Measurements from ENCODE around the gene SLC25A12.
A peak's percentile ranks its signal among the peaks of the same experiment; 100 is the strongest.

Gene SLC25A12

GRCh38 chr2:171807831-171808393 lies 86.1 kb downstream of the SLC25A12 start:
- Histone ChIP-seq H3K4ac (ENCODE audit: low read depth, low read length) (no peak overlapping the region), H3K4me3 (ENCODE audit: low read depth, low read length) (no peak overlapping the region)
- WGBS (ENCODE audit: extremely low coverage, insufficient coverage, insufficient read length) = no CpG with 5 or more reads among the region's 5 CpGs

DNA sequence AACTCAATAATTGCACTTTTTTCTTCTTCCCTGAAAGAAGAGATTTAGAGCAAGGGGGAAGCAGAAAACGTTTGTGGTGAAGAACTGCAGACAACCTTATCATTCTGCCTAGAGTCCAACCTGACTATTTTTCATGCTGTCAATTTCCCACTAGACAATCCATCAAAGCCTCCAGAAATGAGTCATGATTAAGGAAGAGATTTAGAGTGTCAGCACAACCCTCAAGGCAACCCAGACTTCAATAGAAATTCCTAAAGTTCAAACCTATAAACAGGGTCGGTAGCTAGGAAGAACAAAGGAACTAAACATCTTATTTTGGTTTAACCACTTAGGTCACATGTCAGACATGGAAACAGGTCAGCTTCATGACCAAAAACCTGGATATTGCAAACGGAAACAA lies 86.9 kb downstream of the SLC25A12 start:
- Histone ChIP-seq H3K14ac (ENCODE audit: low read length) (no peak overlapping the region), H3K4me3 (ENCODE audit: low read depth, low read length) (no peak overlapping the region), H4K91ac (ENCODE audit: low read depth, low read length) (no peak overlapping the region), H3K23ac (ENCODE audit: low read length) (no peak overlapping the region), H4K12ac (ENCODE audit: low read depth, low read length) (no peak overlapping the region), H3K18ac (ENCODE audit: low read length) (no peak overlapping the region), H3K79me1 (ENCODE audit: low read length) (peaks cover 2% of the 10 kb centered on the region), H3K4me1 (ENCODE audit: control insufficient read depth in 1 of 2, insufficient read depth in 2 of 2, low read length in 2 of 2) (peaks cover 0 to 2% of the 10 kb centered on the region in 2 experiments), H3K79me2 (ENCODE audit: control insufficient read depth, insufficient read depth, low read length, poor library complexity) (no peaks in the 10 kb centered on the region), H3K36me3 (ENCODE audit: control insufficient read depth in 1 of 2, insufficient read depth in 2 of 2, low read length in 2 of 2) (no peaks in the 10 kb centered on the region), H2BK12ac (ENCODE audit: low read length) (no peak overlapping the region), H3K9ac (ENCODE audit: low read length) (no peak overlapping the region), H4K8ac (ENCODE audit: low read depth, low read length) (no peak overlapping the region), H3K27me3 (ENCODE audit: insufficient read depth, low read length) (no peaks in the 10 kb centered on the region), H2AFZ (ENCODE audit: insufficient read depth, low read length, poor library complexity) (no peak overlapping the region), H2BK5ac (ENCODE audit: low read depth, low read length, poor library complexity) (no peak overlapping the region), H3K4ac (ENCODE audit: low read depth, low read length) (no peak overlapping the region), H2AK5ac (ENCODE audit: low read length) (no peak overlapping the region), H2BK120ac (ENCODE audit: insufficient read depth, low read length, poor library complexity) (no peak overlapping the region), H3K27ac (ENCODE audit: low read depth, low read length) (peak overlapping the region; percentile 49), H3K9me3 (ENCODE audit: insufficient read depth, low read depth, low read length) (no peaks in the 10 kb centered on the region), H3K4me2 (ENCODE audit: low read length) (no peak overlapping the region)
- DNase-seq = no peak
- no CpG with 5 or more reads among the region's 3 CpGs for WGBS (ENCODE audit: extremely low coverage, insufficient coverage, insufficient read length)

More at GRCh38 chr2:171807831-171808393, 86.1 kb downstream of the SLC25A12 start:
- Histone ChIP-seq H3K27ac (ENCODE audit: low read depth, low read length) (no peak overlapping the region), H4K12ac (ENCODE audit: low read depth, low read length) (no peak overlapping the region), H4K8ac (ENCODE audit: low read depth, low read length) (no peak overlapping the region), H3K36me3 (ENCODE audit: control insufficient read depth in 1 of 2, insufficient read depth in 2 of 2, low read length in 2 of 2) (no peaks in the 10 kb centered on the region), H2BK12ac (ENCODE audit: low read length) (no peak overlapping the region), H2AK5ac (ENCODE audit: low read length) (no peak overlapping the region), H2BK120ac (ENCODE audit: insufficient read depth, low read length, poor library complexity) (no peak overlapping the region), H3K79me1 (ENCODE audit: low read length) (peaks cover 2% of the 10 kb centered on the region), H3K4me2 (ENCODE audit: low read length) (peak overlapping the region; percentile 24), H3K9ac (ENCODE audit: low read length) (no peak overlapping the region), H2AFZ (ENCODE audit: insufficient read depth, low read length, poor library complexity) (no peak overlapping the region), H3K18ac (ENCODE audit: low read length) (no peak overlapping the region), H3K14ac (ENCODE audit: low read length) (no peak overlapping the region), H3K9me3 (ENCODE audit: insufficient read depth, low read depth, low read length) (no peaks in the 10 kb centered on the region), H3K4me1 (ENCODE audit: control insufficient read depth in 1 of 2, insufficient read depth in 2 of 2, low read length in 2 of 2) (peaks cover 0 to 2% of the 10 kb centered on the region in 2 experiments), H4K91ac (ENCODE audit: low read depth, low read length) (no peak overlapping the region), H3K27me3 (ENCODE audit: insufficient read depth, low read length) (no peaks in the 10 kb centered on the region), H3K79me2 (ENCODE audit: control insufficient read depth, insufficient read depth, low read length, poor library complexity) (no peaks in the 10 kb centered on the region), H2BK5ac (ENCODE audit: low read depth, low read length, poor library complexity) (no peak overlapping the region), H3K23ac (ENCODE audit: low read length) (no peak overlapping the region)
- peak; percentile 34 to 42 for DNase-seq

DNA sequence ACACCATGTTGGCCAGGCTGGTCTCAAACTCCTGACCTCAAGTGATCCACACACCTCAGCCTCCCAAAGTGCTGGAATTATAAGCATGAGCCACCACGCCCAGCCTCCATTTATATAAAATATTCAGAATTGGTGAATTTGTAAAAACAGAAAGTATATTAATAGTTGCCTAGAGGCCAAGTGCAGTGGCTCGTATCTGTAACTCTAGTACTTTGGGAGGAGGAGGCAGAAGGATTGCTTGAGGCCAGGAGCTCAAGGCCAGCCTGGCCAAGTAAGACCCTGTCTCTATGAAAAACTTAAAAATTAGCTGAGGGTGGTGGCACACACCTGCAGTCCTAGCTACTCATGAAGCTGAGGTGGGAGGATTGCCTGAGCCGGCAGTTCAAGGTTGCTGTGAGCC lies 89.6 kb downstream of the SLC25A12 start:
- Histone ChIP-seq H2BK5ac (ENCODE audit: low read depth, low read length, poor library complexity) (no peak overlapping the region), H4K12ac (ENCODE audit: low read depth, low read length) (no peak overlapping the region), H3K9ac (ENCODE audit: low read length) (no peak overlapping the region), H3K79me2 (ENCODE audit: control insufficient read depth, insufficient read depth, low read length, poor library complexity) (no peaks in the 10 kb centered on the region), H3K79me1 (ENCODE audit: low read length) (peaks cover 2% of the 10 kb centered on the region), H4K8ac (ENCODE audit: low read depth, low read length) (no peak overlapping the region), H3K4me2 (ENCODE audit: low read length) (no peak overlapping the region), H3K27ac (ENCODE audit: low read depth, low read length) (no peak overlapping the region), H3K36me3 (ENCODE audit: control insufficient read depth in 1 of 2, insufficient read depth in 2 of 2, low read length in 2 of 2) (no peaks in the 10 kb centered on the region), H3K4ac (ENCODE audit: low read depth, low read length) (no peak overlapping the region), H3K14ac (ENCODE audit: low read length) (no peak overlapping the region), H2BK120ac (ENCODE audit: insufficient read depth, low read length, poor library complexity) (no peak overlapping the region), H2AK5ac (ENCODE audit: low read length) (no peak overlapping the region), H3K18ac (ENCODE audit: low read length) (no peak overlapping the region), H3K4me1 (ENCODE audit: control insufficient read depth in 1 of 2, insufficient read depth in 2 of 2, low read length in 2 of 2) (peaks cover 0 to 2% of the 10 kb centered on the region in 2 experiments), H4K91ac (ENCODE audit: low read depth, low read length) (no peak overlapping the region), H2AFZ (ENCODE audit: insufficient read depth, low read length, poor library complexity) (no peak overlapping the region), H3K27me3 (ENCODE audit: insufficient read depth, low read length) (no peaks in the 10 kb centered on the region), H3K23ac (ENCODE audit: low read length) (no peak overlapping the region), H3K9me3 (ENCODE audit: insufficient read depth, low read depth, low read length) (no peaks in the 10 kb centered on the region), H2BK12ac (ENCODE audit: low read length) (no peak overlapping the region), H3K4me3 (ENCODE audit: low read depth, low read length) (no peak overlapping the region)
- WGBS (ENCODE audit: extremely low coverage, insufficient coverage, insufficient read length) = no CpG with 5 or more reads among the region's 3 CpGs
- no peak for DNase-seq

GRCh38 chr2:171803757-171804156 lies 90.3 kb downstream of the SLC25A12 start:
- Histone ChIP-seq H3K14ac (ENCODE audit: low read length) (no peak overlapping the region), H2AK5ac (ENCODE audit: low read length) (no peak overlapping the region), H3K36me3 (ENCODE audit: control insufficient read depth in 1 of 2, insufficient read depth in 2 of 2, low read length in 2 of 2) (no peaks in the 10 kb centered on the region), H3K23ac (ENCODE audit: low read length) (no peak overlapping the region), H2BK5ac (ENCODE audit: low read depth, low read length, poor library complexity) (no peak overlapping the region), H3K27ac (ENCODE audit: low read depth, low read length) (no peak overlapping the region), H3K4me1 (ENCODE audit: control insufficient read depth in 1 of 2, insufficient read depth in 2 of 2, low read length in 2 of 2) (peaks cover 0 to 4% of the 10 kb centered on the region in 2 experiments), H3K4me2 (ENCODE audit: low read length) (no peak overlapping the region), H3K4ac (ENCODE audit: low read depth, low read length) (no peak overlapping the region), H4K91ac (ENCODE audit: low read depth, low read length) (no peak overlapping the region), H3K4me3 (ENCODE audit: low read depth, low read length) (no peak overlapping the region), H3K18ac (ENCODE audit: low read length) (no peak overlapping the region), H3K9me3 (ENCODE audit: insufficient read depth, low read depth, low read length) (peaks cover 2% of the 10 kb centered on the region), H2AFZ (ENCODE audit: insufficient read depth, low read length, poor library complexity) (no peak overlapping the region), H3K79me2 (ENCODE audit: control insufficient read depth, insufficient read depth, low read length, poor library complexity) (no peaks in the 10 kb centered on the region), H3K9ac (ENCODE audit: low read length) (no peak overlapping the region), H4K8ac (ENCODE audit: low read depth, low read length) (no peak overlapping the region), H4K12ac (ENCODE audit: low read depth, low read length) (no peak overlapping the region), H3K79me1 (ENCODE audit: low read length) (peaks cover 4% of the 10 kb centered on the region), H3K27me3 (ENCODE audit: insufficient read depth, low read length) (no peaks in the 10 kb centered on the region), H2BK120ac (ENCODE audit: insufficient read depth, low read length, poor library complexity) (no peak overlapping the region), H2BK12ac (ENCODE audit: low read length) (peak overlapping the region; percentile 18)
- WGBS (ENCODE audit: extremely low coverage, insufficient coverage, insufficient read length) = no CpG with 5 or more reads among the region's 5 CpGs
- no peak for DNase-seq

Data from trophoblast cell (in vitro differentiated cells and primary cell).